HepG2 (cell line): ENCODE data around the gene SGCB. TPM values are rescaled to one million over a fixed set of nuclear protein-coding genes. Genes with fewer than 3 reads are reported as not detected.

Experiments
- CBX1 ChIP-seq: IDR thresholded peaks from one replicate; pipeline ENCODE4 v1.6.1; 2016; ENCODE audit warnings: antibody characterized with exemption, low read depth
- CENPBD1 ChIP-seq: sonication (generic); formaldehyde crosslinking; IDR thresholded peaks from 2 replicates; pipeline ENCODE4 v1.8.0; 2022; ENCODE audit warnings: missing genetic modification reagents, low read depth, mild to moderate bottlenecking, borderline replicate concordance
- JUN ChIP-seq: sonication (generic); formaldehyde crosslinking; IDR thresholded peaks from 2 replicates; pipeline ENCODE4 v1.4.0; 2020; ENCODE audit warnings: mild to moderate bottlenecking, missing genetic modification reagents
- MTA1 ChIP-seq: sonication (generic); formaldehyde crosslinking; IDR thresholded peaks from 2 replicates; pipeline ENCODE4 v1.4.0; 2020; ENCODE audit warnings: missing genetic modification reagents, mild to moderate bottlenecking, borderline replicate concordance
- SNAPC5 ChIP-seq: sonication (generic); formaldehyde crosslinking; IDR thresholded peaks from 2 replicates; pipeline ENCODE4 v1.8.1; 2023; ENCODE audit warnings: mild to moderate bottlenecking, missing genetic modification reagents, borderline replicate concordance
- SP4 ChIP-seq: sonication (generic); formaldehyde crosslinking; IDR thresholded peaks from 2 replicates; pipeline ENCODE4 v1.8.1; 2023; ENCODE audit warnings: mild to moderate bottlenecking, missing genetic modification reagents
- SRSF4 ChIP-seq: fragments of 200-400 bp; formaldehyde crosslinking; IDR thresholded peaks from one replicate; pipeline ENCODE4 v1.6.1; 2018; ENCODE audit warnings: mild to moderate bottlenecking, low read depth, low read length, moderate library complexity; ENCODE audit not compliant: poor library complexity, severe bottlenecking
- TBL1XR1 ChIP-seq: fragments of 150-350 bp; IDR thresholded peaks from 2 replicates; pipeline ENCODE4 v1.6.1; 2014; ENCODE audit warnings: borderline replicate concordance, low read length; ENCODE audit not compliant: partially characterized antibody
- TEAD2 ChIP-seq: sonication (generic); formaldehyde crosslinking; IDR thresholded peaks from 2 replicates; pipeline ENCODE4 v1.9.0; 2021; ENCODE audit warnings: missing genetic modification reagents
- TP53 ChIP-seq: sonication (generic); formaldehyde crosslinking; conservative IDR thresholded peaks from 2 replicates; pipeline ENCODE4 v1.4.0; 2020; ENCODE audit warnings: missing genetic modification reagents
- ZKSCAN1 ChIP-seq: fragments of 150-350 bp; IDR thresholded peaks from 2 replicates; pipeline ENCODE4 v1.6.1; 2014; ENCODE audit warnings: low read length
- ZNF136 ChIP-seq: sonication (generic); formaldehyde crosslinking; IDR thresholded peaks from 2 replicates; pipeline ENCODE4 v1.8.1; 2022; ENCODE audit warnings: low read depth, mild to moderate bottlenecking, moderate library complexity, missing genetic modification reagents
- ZNF18 ChIP-seq: sonication (generic); formaldehyde crosslinking; IDR thresholded peaks from 2 replicates; pipeline ENCODE4 v1.8.0; 2022; ENCODE audit warnings: mild to moderate bottlenecking, missing genetic modification reagents; ENCODE audit not compliant: insufficient replicate concordance
- ZNF256 ChIP-seq: sonication (generic); formaldehyde crosslinking; conservative IDR thresholded peaks from 2 replicates; pipeline ENCODE4 v1.4.0; 2020; ENCODE audit warnings: missing genetic modification reagents
- ZNF281 ChIP-seq: sonication (generic); formaldehyde crosslinking; IDR thresholded peaks from 2 replicates; pipeline ENCODE4 v1.4.0; 2020; ENCODE audit warnings: missing genetic modification reagents, borderline replicate concordance
- ZNF468 ChIP-seq: sonication (generic); formaldehyde crosslinking; IDR thresholded peaks from 2 replicates; pipeline ENCODE4 v1.8.0; 2022; ENCODE audit warnings: mild to moderate bottlenecking, moderate library complexity, missing genetic modification reagents
- ZNF530 ChIP-seq: sonication (generic); formaldehyde crosslinking; IDR thresholded peaks from 2 replicates; pipeline ENCODE4 v1.5.0; 2020; ENCODE audit warnings: low read depth, mild to moderate bottlenecking, missing genetic modification reagents
- ZNF703 ChIP-seq: sonication (generic); formaldehyde crosslinking; IDR thresholded peaks from 2 replicates; pipeline ENCODE4 v1.5.1; 2020; ENCODE audit warnings: missing genetic modification reagents, mild to moderate bottlenecking, moderate library complexity, borderline replicate concordance
- polyA plus RNA-seq, 8 experiments: library from polyadenylated mRNA; depleted of rRNA in 3 of 8; stranded (reverse) in 7 of 8; unstranded in 1 of 8; fragments of >200 nt; fragmentation: Illumina TruSeq in 4 of 8; extraction: Trizol in 4 of 8; gene quantifications; 2 replicates each; pipeline versions ENCODE4 v1.2.1 to v1.2.3, GENCODE V29; 2011 to 2016; ENCODE audit warnings: low read depth in 4 of 8, missing spikeins in 1 of 8, mixed read lengths in 1 of 8; ENCODE audit not compliant: insufficient read depth in 1 of 8
- total RNA-seq, 5 experiments: library from RNA; depleted of rRNA; stranded (reverse); fragments of >200 nt; fragmentation: Illumina TruSeq; extraction: Trizol; gene quantifications; 2 replicates each; pipeline ENCODE4 v1.2.3, GENCODE V29; 2016; ENCODE audit warnings: low read depth in 1 of 5

SGCB gene
- total and polyA plus RNA-seq, 2 of the 13 experiments (the other 11 are each of a cell fraction or from before 2014, with no cell fraction given), result 2.2 to 4.8 TPM

- TF ChIP-seq ZNF256 (CRISPR knock-in tag) (no peak), ZNF281 (CRISPR knock-in tag) (peak; percentile 60; the same call in 1 of the 2 replicates), SP4 (CRISPR knock-in tag) (no peak), ZNF468 (CRISPR knock-in tag) (no peak), ZNF703 (CRISPR knock-in tag) (no peak), CBX1 (no peak), ZNF136 (0 out of 2 replicates have a peak, but pooled peaks have one; percentile 26), ZNF530 (CRISPR knock-in tag) (no peak), MTA1 (no peak), SRSF4 (no peak), JUN (CRISPR knock-in tag) (no peak), TP53 (CRISPR knock-in tag) (peak; percentile 99), SNAPC5 (no peak), ZKSCAN1 (no peak), ZNF18 (CRISPR knock-in tag) (no peak), TBL1XR1 (no peak), TEAD2 (CRISPR knock-in tag) (no peak), CENPBD1 (CRISPR knock-in tag) (no peak)
These were observed 13.7 kb upstream of the SGCB start (continued) for GRCh38 chr4:52051615-52052474.
